GM06990 (cell line): ENCODE results near the gene TMEM134.
A peak's percentile ranks its signal among the peaks of the same experiment; 100 is the strongest.

Source experiments
- DNase-seq: peaks from one replicate; pipeline ENCODE4 v3.0.0-alpha.2; 2011; ENCODE audit not compliant: insufficient read length; ENCODE audit errors: extremely low read depth
- H3K27me3 ChIP-seq: replicated peaks from 2 replicates; pipeline ENCODE4 v1.6.0; 2011; ENCODE audit warnings: low read length; ENCODE audit not compliant: control insufficient read depth, insufficient read depth
- H3K36me3 ChIP-seq: 2 replicates; pipeline ENCODE4 v1.5.1; 2011; ENCODE audit warnings: low read length; ENCODE audit not compliant: control insufficient read depth, insufficient read depth
- H3K4me3 ChIP-seq: replicated peaks from 2 replicates; pipeline ENCODE4 v1.5.1; 2011; ENCODE audit warnings: low read depth, mild to moderate bottlenecking, control low read depth, low read length
- CTCF ChIP-seq: IDR thresholded peaks from 2 replicates; pipeline ENCODE4 v1.5.1; 2011; ENCODE audit warnings: low read length, control low read depth, mild to moderate bottlenecking, inconsistent platforms; ENCODE audit not compliant: insufficient read depth, poor library complexity, severe bottlenecking

The TMEM134 gene

DNA sequence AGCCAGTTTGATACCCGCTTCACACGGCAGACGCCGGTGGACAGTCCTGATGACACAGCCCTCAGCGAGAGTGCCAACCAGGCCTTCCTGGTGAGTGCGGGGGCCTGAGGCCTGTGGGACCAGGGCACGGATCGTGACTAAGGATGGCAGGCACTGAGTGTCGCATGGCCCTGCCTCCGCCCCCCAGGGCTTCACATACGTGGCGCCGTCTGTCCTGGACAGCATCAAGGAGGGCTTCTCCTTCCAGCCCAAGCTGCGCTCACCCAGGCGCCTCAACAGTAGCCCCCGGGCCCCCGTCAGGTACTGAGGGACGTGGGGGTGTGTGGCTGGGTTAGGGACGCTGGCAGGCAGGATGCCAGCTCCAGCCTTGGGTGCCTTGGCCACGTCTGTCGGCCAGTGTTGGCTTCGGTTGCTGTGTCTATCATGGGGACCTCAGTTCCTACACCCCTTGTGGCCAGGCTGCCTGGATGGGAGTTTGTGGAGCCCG is 34.6 kb downstream of the TMEM134 start:
- Histone ChIP-seq H3K36me3 (peaks cover 32% of the 10 kb centered on the region), H3K4me3 (peak overlapping the region; percentile 4), H3K27me3 (no peaks in the 10 kb centered on the region)
- DNase-seq: peak; percentile 50
- TF ChIP-seq CTCF: no peak

DNA sequence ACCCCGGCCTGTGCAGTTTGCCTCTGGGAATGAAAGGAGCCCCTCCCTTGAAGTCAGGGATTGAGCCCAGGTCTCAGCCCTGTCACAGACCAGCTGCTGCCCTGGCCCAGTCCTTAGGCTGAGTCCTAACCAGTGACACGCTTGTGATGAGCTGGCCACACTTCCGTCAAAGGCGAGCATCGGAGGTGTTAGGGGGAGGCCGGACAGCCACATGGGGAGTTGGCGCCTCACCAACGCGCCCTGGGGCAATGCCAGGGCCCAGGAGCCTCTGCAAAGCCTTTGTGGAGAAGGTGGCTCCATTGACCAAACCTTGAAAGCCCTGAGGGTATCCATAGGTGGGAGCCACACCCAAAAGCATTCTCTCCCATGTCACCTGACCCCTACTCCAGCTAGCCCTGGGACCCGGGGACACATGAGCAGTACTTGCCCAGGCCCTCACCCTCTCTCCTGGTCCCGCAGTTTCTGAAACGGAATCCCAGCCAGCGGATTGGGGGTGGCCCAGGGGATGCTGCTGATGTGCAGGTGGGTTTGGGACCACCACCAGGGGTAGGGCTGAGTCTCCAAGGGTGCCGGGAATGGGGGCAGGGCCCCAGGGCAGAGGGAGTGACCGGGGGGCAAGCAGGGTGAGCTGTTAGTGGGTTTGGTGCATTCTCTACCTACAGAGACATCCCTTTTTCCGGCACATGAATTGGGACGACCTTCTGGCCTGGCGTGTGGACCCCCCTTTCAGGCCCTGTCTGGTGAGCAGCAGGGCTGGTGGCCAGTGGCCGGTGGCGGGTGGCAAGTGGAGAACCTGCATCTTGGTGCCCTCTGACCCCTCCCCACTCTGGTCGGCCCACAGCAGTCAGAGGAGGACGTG is 35.3 kb downstream of the TMEM134 start:
- H3K36me3 ChIP-seq: peaks cover 32% of the 10 kb centered on the region
- no peak for TF ChIP-seq CTCF
- no peaks in the 10 kb centered on the region for H3K27me3 ChIP-seq
- no peak overlapping the region; the same call in none of the 2 replicates for H3K4me3 ChIP-seq
- DNase-seq: peak; percentile 51

DNA sequence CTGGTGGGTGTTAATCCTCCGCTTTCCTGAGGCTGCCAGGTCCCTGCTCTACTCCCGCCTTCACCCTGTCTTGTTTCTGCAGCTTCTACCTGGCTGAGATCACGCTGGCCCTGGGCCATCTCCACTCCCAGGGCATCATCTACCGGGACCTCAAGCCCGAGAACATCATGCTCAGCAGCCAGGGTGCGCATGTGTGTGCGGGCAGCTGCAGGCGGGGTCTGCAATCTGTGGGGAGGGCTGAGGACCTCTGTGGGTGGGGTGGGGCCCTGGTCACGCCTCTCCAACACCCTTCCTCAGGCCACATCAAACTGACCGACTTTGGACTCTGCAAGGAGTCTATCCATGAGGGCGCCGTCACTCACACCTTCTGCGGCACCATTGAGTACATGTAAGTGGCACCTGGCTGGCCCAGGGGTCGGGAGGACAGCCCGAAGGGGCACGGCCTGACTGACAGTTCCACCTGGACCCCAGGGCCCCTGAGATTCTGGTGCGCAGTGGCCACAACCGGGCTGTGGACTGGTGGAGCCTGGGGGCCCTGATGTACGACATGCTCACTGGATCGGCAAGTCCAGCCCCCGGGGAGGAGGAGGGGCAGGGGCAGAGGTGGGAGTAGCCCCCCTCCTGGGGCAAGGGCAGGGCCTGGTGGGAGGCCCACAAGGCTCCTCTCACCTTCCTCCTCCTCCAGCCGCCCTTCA is 36.2 kb downstream of the TMEM134 start:
- peak; percentile 46 for DNase-seq
- H3K36me3 ChIP-seq: peaks cover 32% of the 10 kb centered on the region

GRCh38 chr11:67431346-67432249 is 37.5 kb downstream of the TMEM134 start:
- Histone ChIP-seq H3K36me3 (peaks cover 32% of the 10 kb centered on the region), H3K4me3 (no peak overlapping the region), H3K27me3 (no peaks in the 10 kb centered on the region)
- no peak for DNase-seq
- TF ChIP-seq CTCF: no peak

More for the DNA sequence above, 36.2 kb downstream of the TMEM134 start:
- no peaks in the 10 kb centered on the region for H3K27me3 ChIP-seq
- TF ChIP-seq CTCF: no peak
- H3K4me3 ChIP-seq: no peak overlapping the region

DNA sequence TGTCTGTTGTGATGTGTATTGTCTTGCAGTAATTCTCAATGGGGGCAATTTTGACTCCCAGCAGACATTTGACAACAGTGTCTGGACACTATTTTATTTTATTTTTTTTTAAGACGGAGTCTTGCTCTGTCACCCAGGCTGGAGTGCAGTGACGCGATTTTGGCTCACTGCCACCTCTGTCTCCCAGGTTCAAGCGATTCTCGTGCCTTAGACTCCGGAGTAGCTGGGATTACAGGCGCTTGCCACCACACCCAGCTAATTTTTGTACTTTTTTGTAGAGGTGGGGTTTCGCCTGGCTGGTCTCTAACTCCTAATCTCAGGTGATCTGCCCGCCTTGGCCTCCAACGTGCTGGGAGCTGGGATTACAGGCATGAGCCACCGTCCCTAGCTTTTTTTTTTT is 39.3 kb downstream of the TMEM134 start:
- Histone ChIP-seq H3K4me3 (no peak overlapping the region), H3K27me3 (no peaks in the 10 kb centered on the region), H3K36me3 (peaks cover 24% of the 10 kb centered on the region)
- no peak for DNase-seq
- no peak for TF ChIP-seq CTCF
